Ascending aorta (tissue), 2 donors: ENCODE results near the gene CIPC. TPM values are rescaled to one million over a fixed set of nuclear protein-coding genes. Genes with fewer than 3 reads are reported as not detected.

Source experiments
- DNase-seq, 2 donors: peaks; one replicate each; pipeline ENCODE4 v3.0.0-alpha.2; 2019; ENCODE audit warnings: low spot score in 2 of 2
- H3K27ac ChIP-seq, 2 donors: fragments of 200-600 bp; sonication (generic); one replicate each; pipeline ENCODE4 v1.5.1; 2016 to 2017; ENCODE audit warnings: mild to moderate bottlenecking in 1 of 2
- H3K27me3 ChIP-seq: fragments of 200-600 bp; sonication (generic); one replicate; pipeline ENCODE4 v1.5.1; 2017
- H3K36me3 ChIP-seq, 2 donors: fragments of 200-600 bp; sonication (generic); one replicate each; pipeline ENCODE4 v1.5.1; 2016
- H3K4me1 ChIP-seq, 2 donors: fragments of 200-600 bp; sonication (generic); one replicate each; pipeline ENCODE4 v1.5.1; 2016 to 2017; ENCODE audit warnings: mild to moderate bottlenecking in 1 of 2
- H3K4me3 ChIP-seq, 2 donors: fragments of 200-600 bp; sonication (generic); one replicate each; pipeline ENCODE4 v1.5.1; 2016 to 2017; ENCODE audit warnings: mild to moderate bottlenecking in 1 of 2
- H3K9me3 ChIP-seq, 2 donors: fragments of 200-600 bp; sonication (generic); one replicate each; pipeline ENCODE4 v1.5.1; 2016
- intact Hi-C: fragments of 100-400 bp; cut with DNase I; formaldehyde crosslinking; loops from one replicate; pipeline ENCODE4 v1.15.1; 2023
- total RNA-seq: library from RNA; depleted of rRNA; stranded (reverse); fragments of >200 nt; gene quantifications from one replicate; pipeline ENCODE4 v1.1.0, GENCODE V29; 2016
- TF ChIP-seq, protein P1 (sequence below), 3 experiments: fragments of 200-600 bp in 2 of 3; fragments of 450-650 bp in 1 of 3; sonication (generic) in 2 of 3; IDR thresholded peaks; one replicate each; pipeline ENCODE4 v1.5.1; 2016 to 2019; ENCODE audit warnings: antibody characterized with exemption in 3 of 3, mild to moderate bottlenecking in 1 of 3, moderate library complexity in 1 of 3

Gene CIPC
- total RNA-seq, 1 donor from 2014 or later: 5.0 TPM

DNA sequence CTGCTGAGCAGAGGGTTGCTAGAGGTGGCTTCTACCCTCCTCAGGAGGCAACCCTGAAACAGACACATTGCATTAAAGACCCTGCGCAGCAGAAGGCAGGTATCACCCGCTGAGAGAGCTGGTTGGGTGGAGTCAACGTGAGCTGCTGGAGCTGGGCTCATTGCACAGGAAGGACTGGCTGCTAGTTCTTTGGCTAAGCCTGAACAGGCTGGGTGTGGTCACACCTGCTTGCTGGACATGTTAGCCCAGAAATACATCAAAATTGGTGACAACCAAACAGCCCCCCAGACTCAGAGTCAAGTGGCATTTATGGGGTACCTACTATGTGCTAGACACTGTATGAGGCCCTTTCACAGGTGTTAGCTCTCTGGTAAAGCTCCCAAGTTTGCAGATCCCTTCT, 35.8 kb upstream of the CIPC start:
- intact Hi-C loops: no loop called here
- H3K4me1 ChIP-seq: no peaks in the 10 kb centered on the region
- H3K36me3 ChIP-seq: no peaks in the 10 kb centered on the region
- DNase-seq: no peak
- no peak overlapping the region for H3K27ac ChIP-seq
- H3K27me3 ChIP-seq: no peaks in the 10 kb centered on the region
- H3K4me3 ChIP-seq: no peak overlapping the region
- H3K9me3 ChIP-seq: no peaks in the 10 kb centered on the region
- TF ChIP-seq, protein P1, sequence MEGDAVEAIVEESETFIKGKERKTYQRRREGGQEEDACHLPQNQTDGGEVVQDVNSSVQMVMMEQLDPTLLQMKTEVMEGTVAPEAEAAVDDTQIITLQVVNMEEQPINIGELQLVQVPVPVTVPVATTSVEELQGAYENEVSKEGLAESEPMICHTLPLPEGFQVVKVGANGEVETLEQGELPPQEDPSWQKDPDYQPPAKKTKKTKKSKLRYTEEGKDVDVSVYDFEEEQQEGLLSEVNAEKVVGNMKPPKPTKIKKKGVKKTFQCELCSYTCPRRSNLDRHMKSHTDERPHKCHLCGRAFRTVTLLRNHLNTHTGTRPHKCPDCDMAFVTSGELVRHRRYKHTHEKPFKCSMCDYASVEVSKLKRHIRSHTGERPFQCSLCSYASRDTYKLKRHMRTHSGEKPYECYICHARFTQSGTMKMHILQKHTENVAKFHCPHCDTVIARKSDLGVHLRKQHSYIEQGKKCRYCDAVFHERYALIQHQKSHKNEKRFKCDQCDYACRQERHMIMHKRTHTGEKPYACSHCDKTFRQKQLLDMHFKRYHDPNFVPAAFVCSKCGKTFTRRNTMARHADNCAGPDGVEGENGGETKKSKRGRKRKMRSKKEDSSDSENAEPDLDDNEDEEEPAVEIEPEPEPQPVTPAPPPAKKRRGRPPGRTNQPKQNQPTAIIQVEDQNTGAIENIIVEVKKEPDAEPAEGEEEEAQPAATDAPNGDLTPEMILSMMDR (IDR thresholded peaks at IDR 0.05): no peak

DNA sequence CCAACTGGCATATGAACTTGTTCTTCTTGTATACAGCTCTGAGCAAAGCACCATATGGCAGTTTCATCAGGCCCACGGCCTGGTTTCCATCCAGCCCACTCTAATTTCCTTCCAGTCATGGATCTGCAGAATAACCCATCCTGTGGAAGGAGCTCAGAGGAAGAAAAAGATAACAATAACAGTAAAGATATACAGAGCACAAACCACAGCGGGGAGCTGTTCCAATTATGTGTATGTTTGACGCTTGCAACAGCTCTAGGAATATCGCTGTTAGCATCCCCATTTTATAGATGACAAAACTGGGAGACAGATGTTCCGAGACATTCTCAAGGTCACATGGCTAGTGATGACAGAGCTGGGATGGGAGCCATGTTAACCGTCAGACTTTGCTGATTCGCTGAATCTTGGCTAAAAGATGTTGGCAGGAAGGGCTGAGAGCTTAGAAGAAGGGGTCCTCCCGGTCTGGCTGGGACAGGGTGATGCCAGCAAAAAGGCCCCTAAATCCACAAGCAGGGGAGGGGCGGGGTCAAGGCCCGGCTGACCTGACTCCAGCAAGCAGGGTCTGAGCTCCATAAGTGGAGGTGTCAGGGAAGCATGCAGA, 34.4 kb upstream of the CIPC start:
- Histone ChIP-seq H3K27me3 (no peaks in the 10 kb centered on the region), H3K9me3 (no peaks in the 10 kb centered on the region), H3K4me3 (no peak overlapping the region), H3K36me3 (no peaks in the 10 kb centered on the region), H3K27ac (no peak overlapping the region), H3K4me1 (no peaks in the 10 kb centered on the region)
- TF ChIP-seq, protein P1 (IDR thresholded peaks at IDR 0.05): no peak
- intact Hi-C loops: no loop called here
- no peak for DNase-seq

DNA sequence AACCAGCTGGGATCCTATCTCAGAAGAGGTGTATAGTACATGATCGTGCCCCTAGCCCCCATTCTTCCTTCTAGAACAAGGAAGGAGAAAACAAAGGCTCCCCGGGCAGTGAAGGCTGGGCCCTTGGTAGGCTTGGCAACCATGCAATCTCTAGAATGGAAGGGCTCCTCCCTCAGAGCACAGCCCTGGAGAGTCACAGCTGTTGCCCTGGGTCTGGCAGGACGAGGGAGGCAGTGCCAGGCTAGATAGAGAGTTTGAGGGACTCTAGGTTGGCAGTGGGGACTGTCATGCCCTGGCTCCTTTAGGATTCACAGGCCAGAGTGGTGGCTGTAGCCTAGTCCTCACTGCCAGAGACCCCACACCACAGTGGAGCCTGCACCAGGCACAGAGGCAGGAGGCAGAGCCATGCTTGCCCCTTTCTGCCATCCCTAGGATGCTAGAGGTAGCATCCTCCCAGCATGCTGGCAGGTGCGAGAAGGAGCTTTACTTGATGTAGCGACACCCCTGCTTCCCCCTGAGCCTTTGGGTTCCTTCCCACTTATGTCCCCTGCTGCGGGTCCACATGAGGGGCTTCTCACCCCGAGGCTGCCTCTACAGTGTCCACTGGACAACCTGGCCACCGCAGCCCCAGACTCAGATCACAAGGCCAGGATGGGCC, 33.4 kb upstream of the CIPC start:
- DNase-seq: no peak
- no peaks in the 10 kb centered on the region for H3K27me3 ChIP-seq
- H3K4me1 ChIP-seq: no peaks in the 10 kb centered on the region
- H3K36me3 ChIP-seq: no peaks in the 10 kb centered on the region
- TF ChIP-seq, protein P1 (IDR thresholded peaks at IDR 0.05): no peak
- intact Hi-C loops: loop anchor here (5.0 kb wide), 1 partner anchor 57 kb away; no protein-coding TSS in a partner anchor
- no peaks in the 10 kb centered on the region for H3K9me3 ChIP-seq
- no peak overlapping the region for H3K4me3 ChIP-seq
- no peak overlapping the region for H3K27ac ChIP-seq

DNA sequence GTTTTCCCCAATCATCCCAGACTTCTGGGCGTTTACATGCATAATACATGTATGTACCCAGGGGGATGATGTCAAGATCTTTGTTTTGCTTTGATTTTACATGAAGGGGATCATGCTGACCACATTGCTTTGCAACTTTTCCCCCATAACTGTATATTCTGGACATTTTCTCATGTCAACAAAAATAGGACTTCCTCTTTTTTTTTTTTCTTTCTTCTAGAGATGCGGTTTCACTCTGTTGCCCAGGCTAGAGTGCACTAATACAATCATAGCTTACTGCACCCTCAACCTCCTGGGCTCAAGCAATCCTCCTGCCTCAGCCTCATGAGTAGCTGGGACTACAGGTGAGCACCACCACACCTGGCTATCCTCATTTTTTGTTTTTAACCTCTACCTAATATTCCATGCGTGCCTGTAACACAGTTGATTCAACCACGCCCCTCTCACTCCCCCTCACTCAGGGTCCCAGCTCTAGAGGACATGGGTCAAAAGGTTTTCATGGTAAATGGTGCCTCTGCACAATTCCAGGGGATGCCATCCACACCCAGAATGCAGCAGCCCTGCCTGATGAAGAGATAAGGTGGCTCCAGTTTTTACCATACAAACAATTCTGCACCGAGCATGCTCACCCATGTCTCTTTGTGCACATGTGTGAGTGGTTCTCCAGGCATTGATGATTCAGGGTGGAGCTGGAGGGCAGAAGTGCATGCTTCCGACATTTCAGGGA, 32.0 kb upstream of the CIPC start:
- H3K9me3 ChIP-seq: no peaks in the 10 kb centered on the region
- H3K4me1 ChIP-seq: peaks cover 0 to 5% of the 10 kb centered on the region in 2 donors
- H3K4me3 ChIP-seq: no peak overlapping the region
- no peaks in the 10 kb centered on the region for H3K36me3 ChIP-seq
- DNase-seq: no peak
- intact Hi-C loops: loop anchor here (2.0 to 5.0 kb wide), 2 partner anchors 13 to 59 kb away; no protein-coding TSS in a partner anchor
- H3K27me3 ChIP-seq: no peaks in the 10 kb centered on the region
- no peak overlapping the region for H3K27ac ChIP-seq
- TF ChIP-seq, protein P1 (IDR thresholded peaks at IDR 0.05): no peak

DNA sequence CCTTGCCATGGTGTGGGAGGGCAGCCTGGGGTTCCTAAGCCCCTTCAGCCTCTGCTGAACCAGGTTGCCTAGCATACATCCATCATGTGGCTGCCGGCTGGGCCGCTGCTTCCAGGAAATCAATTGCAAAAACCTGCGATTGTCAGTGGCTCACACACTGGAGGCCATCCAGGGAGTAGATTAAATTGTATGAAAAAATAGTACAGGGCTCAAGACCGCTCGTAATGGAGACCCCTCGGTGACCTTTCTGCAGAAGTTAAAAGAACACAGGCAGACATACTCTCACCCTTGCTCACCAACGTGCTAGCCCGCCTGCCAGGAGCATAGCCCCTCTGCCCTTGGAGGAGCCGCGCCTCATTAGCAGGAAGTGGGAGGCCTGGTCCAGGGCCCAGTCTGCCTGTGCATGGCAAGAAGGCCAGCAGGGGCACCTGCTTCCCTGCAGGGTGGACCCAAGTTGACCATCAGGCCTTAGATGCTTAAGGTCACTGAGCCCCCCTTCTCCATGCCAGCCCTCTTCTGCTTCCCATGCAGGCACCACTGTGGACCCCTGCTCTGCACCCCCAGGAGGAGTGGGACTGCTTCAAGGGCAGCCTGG, 31.4 kb upstream of the CIPC start:
- no peak for DNase-seq
- TF ChIP-seq, protein P1 (IDR thresholded peaks at IDR 0.05): no peak
- H3K9me3 ChIP-seq: no peaks in the 10 kb centered on the region
- H3K36me3 ChIP-seq: no peaks in the 10 kb centered on the region
- no peak overlapping the region for H3K27ac ChIP-seq
- no peaks in the 10 kb centered on the region for H3K27me3 ChIP-seq
- H3K4me3 ChIP-seq: no peak overlapping the region
- intact Hi-C loops: loop anchor here (2.0 to 5.0 kb wide), 2 partner anchors 14 to 59 kb away; no protein-coding TSS in a partner anchor
- H3K4me1 ChIP-seq: peaks cover 0 to 5% of the 10 kb centered on the region in 2 donors
